ENCODE results near the gene ATF3.

ATF3 gene

DNA sequence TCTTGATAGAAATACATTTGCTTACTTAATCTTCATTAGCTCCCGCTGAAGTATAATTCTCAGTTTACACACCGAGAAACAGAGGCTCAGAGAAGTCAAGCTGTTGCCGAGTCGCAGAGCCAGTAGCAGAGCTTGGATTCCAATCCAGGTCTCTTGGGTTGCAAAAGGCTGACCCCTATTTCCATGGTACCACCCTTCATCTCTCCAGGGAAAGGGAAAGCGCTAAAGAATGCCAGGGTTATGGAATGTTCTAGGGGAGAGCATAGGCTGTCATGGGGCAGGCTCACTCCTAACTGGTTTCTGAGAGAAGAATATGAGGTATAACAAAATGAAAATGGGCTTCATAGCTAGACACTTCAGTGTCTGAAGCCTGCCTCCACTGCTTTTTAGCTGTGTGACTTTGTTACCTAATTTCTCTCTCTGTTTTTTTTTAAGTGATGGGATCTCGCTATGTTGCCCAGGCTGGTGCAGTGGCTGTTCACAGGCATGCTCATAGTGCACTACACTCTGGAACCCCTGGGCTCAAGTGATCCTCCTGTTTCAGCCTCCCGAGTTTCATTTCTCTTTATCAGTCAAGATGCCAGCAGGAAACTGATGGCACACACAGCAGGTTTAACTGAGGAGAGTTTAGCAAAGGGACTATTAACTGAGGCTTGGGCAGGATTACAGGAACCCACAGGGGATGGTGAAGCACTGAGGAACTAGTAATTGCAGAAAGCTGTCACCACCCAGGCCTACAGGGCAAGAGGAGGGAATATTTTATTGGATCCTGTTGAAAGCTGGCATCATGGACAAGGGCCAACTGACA, 25.5 kb upstream of the ATF3 start:
- no peak for TF ChIP-seq IKZF3 (tag by site-specific recombination; IDR thresholded peaks at IDR 0.05)
- TF ChIP-seq, protein P1, sequence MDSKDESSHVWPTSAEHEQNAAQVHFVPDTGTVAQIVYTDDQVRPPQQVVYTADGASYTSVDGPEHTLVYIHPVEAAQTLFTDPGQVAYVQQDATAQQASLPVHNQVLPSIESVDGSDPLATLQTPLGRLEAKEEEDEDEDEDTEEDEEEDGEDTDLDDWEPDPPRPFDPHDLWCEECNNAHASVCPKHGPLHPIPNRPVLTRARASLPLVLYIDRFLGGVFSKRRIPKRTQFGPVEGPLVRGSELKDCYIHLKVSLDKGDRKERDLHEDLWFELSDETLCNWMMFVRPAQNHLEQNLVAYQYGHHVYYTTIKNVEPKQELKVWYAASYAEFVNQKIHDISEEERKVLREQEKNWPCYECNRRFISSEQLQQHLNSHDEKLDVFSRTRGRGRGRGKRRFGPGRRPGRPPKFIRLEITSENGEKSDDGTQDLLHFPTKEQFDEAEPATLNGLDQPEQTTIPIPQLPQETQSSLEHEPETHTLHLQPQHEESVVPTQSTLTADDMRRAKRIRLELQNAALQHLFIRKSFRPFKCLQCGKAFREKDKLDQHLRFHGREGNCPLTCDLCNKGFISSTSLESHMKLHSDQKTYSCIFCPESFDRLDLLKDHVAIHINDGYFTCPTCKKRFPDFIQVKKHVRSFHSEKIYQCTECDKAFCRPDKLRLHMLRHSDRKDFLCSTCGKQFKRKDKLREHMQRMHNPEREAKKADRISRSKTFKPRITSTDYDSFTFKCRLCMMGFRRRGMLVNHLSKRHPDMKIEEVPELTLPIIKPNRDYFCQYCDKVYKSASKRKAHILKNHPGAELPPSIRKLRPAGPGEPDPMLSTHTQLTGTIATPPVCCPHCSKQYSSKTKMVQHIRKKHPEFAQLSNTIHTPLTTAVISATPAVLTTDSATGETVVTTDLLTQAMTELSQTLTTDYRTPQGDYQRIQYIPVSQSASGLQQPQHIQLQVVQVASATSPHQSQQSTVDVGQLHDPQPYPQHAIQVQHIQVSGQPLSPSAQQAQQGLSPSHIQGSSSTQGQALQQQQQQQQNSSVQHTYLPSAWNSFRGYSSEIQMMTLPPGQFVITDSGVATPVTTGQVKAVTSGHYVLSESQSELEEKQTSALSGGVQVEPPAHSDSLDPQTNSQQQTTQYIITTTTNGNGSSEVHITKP (tag by site-specific recombination; IDR thresholded peaks at IDR 0.05): peak; percentile 60
- peak; percentile 92 for TF ChIP-seq ZIC2 (tag by site-specific recombination; IDR thresholded peaks at IDR 0.05)
- Histone ChIP-seq H3K4me1 (ENCODE audit: control insufficient read depth, insufficient read depth, low read length) (peaks cover 5% of the 10 kb centered on the region; the same call in 1 of the 2 replicates), H3K36me3 (ENCODE audit: control insufficient read depth in 2 of 2, insufficient read depth in 1 of 2, low read length in 2 of 2) (no peaks in the 10 kb centered on the region), H3K27ac (ENCODE audit: extremely low read depth, low read depth, low read length) (no peak overlapping the region), H3K4me3 (ENCODE audit: low read depth, low read length) (no peak overlapping the region), H3K9me3 (ENCODE audit: control insufficient read depth, insufficient read depth, low read depth, low read length) (no peaks in the 10 kb centered on the region)
- POLR2A ChIA-PET: interaction anchor here (1.4 to 1.7 kb wide), 2 partner anchors 25 kb away, joined by 4 to 7 read pairs; partner anchors contain the start of gene ATF3
- CTCF ChIA-PET: interaction anchor here (0.6 to 1.6 kb wide), 4 partner anchors 12 to 461 kb away, joined by 3 to 4 read pairs (median 4); no protein-coding TSS in a partner anchor

DNA sequence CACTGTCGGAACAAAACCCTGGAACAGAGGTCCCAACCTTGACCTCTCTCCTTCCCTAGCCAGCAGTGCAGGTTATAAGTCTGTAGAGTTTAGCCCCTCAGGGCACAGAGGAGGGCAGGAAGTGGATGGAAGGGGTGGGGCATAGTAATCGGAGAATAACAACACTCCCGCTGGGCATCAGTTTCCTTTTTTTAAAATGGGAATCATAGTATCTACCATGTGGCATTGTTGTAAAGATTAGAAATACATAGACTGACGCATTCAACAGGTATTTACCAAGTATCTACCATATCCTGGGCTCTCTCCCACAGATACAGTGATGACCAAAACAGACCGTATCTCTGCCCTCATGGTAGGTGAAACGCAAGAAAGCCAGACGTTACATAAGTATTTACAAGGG, 24.9 kb upstream of the ATF3 start:
- Histone ChIP-seq H3K4me3 (ENCODE audit: low read depth, low read length) (no peak overlapping the region), H3K9me3 (ENCODE audit: control insufficient read depth, insufficient read depth, low read depth, low read length) (no peaks in the 10 kb centered on the region), H3K4me1 (ENCODE audit: control insufficient read depth, insufficient read depth, low read length) (peaks cover 5% of the 10 kb centered on the region; the same call in 1 of the 2 replicates), H3K27ac (ENCODE audit: extremely low read depth, low read depth, low read length) (no peak overlapping the region), H3K36me3 (ENCODE audit: control insufficient read depth in 2 of 2, insufficient read depth in 1 of 2, low read length in 2 of 2) (no peaks in the 10 kb centered on the region)
- POLR2A ChIA-PET: interaction anchor here (1.7 kb wide), 1 partner anchor 25 kb away, joined by 7 read pairs; the partner anchor contains the start of gene ATF3
- CTCF ChIA-PET: interaction anchor here (0.6 to 1.6 kb wide), 4 partner anchors 26 to 553 kb away, joined by 3 to 4 read pairs (median 3); no protein-coding TSS in a partner anchor
- TF ChIP-seq SCRT1 (tag by site-specific recombination; IDR thresholded peaks at IDR 0.05; ENCODE audit: borderline replicate concordance): 0 out of 2 replicates have a peak, but pooled peaks have one; percentile 63
- TF ChIP-seq ZNF221 (tag by site-specific recombination; IDR thresholded peaks at IDR 0.05; ENCODE audit: borderline replicate concordance): no peak
- TF ChIP-seq SCRT2 (tag by site-specific recombination; IDR thresholded peaks at IDR 0.05): peak; percentile 89

DNA sequence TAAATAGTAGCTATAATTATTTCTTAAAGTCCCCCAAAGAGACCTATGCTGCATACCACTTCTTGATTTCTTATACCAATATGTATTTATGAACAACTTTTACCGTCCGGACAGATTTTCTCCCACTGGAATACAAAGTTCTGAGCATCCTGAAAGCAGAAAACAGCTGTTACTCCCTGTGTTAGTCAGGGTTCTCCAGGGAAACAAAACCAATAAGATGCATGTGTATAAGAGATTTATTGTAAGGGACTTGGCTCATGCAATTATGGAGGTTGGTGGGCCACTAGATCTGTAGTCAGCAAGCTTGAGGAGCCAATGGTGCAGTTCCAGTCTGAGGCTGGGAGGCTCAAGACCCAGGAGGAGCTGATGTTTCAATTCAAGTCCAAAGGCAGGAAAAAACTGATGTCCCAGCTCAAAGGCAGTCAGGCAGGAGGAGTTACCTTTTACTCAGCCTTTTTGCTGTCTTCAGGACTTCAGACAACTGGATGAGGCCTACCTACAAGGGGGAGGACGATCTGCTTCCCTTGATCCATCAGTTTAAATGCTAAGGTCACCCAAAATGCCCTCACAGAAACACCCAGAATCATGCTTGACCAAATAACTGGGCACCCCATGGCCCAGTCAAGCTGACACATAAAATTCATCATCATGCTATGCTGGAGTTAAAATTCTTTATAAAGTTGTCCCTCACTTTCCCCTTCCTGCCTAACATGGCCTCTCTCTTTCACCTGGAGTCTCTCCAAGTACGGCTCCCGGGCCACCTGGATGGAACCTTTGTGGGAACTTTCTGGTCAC, 24.3 kb upstream of the ATF3 start:
- POLR2A ChIA-PET: interaction anchor here (1.7 kb wide), 1 partner anchor 24 kb away, joined by 7 read pairs; the partner anchor contains the start of gene ATF3
- no peak overlapping the region for H3K4me3 ChIP-seq (ENCODE audit: low read depth, low read length)

DNA sequence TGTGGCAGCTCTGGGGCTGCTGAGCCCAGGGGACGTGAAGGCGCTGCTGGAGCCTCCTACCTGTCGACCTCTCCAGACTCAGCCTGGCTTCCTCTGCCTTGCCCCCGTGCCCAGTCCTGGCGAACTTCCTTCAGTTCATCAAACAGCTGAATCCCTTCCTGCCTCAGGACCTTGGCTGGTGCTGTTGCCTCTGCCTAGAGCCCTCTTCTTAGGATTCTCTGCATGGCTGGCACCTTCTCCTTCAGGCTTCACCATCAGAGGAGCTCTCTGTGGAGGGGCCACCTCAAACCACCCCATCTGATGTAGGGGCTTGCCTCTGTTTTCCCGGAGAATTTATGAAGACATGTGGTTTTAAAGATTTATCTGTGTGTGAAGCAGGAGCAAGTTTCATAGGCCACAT, 23.4 kb upstream of the ATF3 start:
- Histone ChIP-seq H3K4me1 (ENCODE audit: control insufficient read depth, insufficient read depth, low read length) (peaks cover 8% of the 10 kb centered on the region; the same call in 1 of the 2 replicates), H3K9me3 (ENCODE audit: control insufficient read depth, insufficient read depth, low read depth, low read length) (no peaks in the 10 kb centered on the region), H3K4me3 (ENCODE audit: low read depth, low read length) (no peak overlapping the region), H3K36me3 (ENCODE audit: control insufficient read depth in 2 of 2, insufficient read depth in 1 of 2, low read length in 2 of 2) (no peaks in the 10 kb centered on the region), H3K27ac (ENCODE audit: extremely low read depth, low read depth, low read length) (no peak overlapping the region)
- TF ChIP-seq WT1 (tag by site-specific recombination; IDR thresholded peaks at IDR 0.05): no peak
- TF ChIP-seq, protein P2, sequence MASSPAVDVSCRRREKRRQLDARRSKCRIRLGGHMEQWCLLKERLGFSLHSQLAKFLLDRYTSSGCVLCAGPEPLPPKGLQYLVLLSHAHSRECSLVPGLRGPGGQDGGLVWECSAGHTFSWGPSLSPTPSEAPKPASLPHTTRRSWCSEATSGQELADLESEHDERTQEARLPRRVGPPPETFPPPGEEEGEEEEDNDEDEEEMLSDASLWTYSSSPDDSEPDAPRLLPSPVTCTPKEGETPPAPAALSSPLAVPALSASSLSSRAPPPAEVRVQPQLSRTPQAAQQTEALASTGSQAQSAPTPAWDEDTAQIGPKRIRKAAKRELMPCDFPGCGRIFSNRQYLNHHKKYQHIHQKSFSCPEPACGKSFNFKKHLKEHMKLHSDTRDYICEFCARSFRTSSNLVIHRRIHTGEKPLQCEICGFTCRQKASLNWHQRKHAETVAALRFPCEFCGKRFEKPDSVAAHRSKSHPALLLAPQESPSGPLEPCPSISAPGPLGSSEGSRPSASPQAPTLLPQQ (tag by site-specific recombination; IDR thresholded peaks at IDR 0.05): no peak
- peak; percentile 87 for TF ChIP-seq ZNF623 (tag by site-specific recombination; IDR thresholded peaks at IDR 0.05)
- TF ChIP-seq, protein P3, sequence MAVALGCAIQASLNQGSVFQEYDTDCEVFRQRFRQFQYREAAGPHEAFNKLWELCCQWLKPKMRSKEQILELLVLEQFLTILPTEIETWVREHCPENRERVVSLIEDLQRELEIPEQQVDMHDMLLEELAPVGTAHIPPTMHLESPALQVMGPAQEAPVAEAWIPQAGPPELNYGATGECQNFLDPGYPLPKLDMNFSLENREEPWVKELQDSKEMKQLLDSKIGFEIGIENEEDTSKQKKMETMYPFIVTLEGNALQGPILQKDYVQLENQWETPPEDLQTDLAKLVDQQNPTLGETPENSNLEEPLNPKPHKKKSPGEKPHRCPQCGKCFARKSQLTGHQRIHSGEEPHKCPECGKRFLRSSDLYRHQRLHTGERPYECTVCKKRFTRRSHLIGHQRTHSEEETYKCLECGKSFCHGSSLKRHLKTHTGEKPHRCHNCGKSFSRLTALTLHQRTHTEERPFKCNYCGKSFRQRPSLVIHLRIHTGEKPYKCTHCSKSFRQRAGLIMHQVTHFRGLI (tag by site-specific recombination; IDR thresholded peaks at IDR 0.05): no peak
- no peak for TF ChIP-seq MYNN (tag by site-specific recombination; IDR thresholded peaks at IDR 0.05; ENCODE audit: borderline replicate concordance)
- no peak for TF ChIP-seq ZBTB17 (tag by site-specific recombination; IDR thresholded peaks at IDR 0.05)
- no peak for TF ChIP-seq SP2 (tag by site-specific recombination; IDR thresholded peaks at IDR 0.05)
- POLR2A ChIA-PET: no interaction called here
- CTCF ChIA-PET: no interaction called here

More for the DNA sequence above, 24.3 kb upstream of the ATF3 start:
- Histone ChIP-seq H3K36me3 (ENCODE audit: control insufficient read depth in 2 of 2, insufficient read depth in 1 of 2, low read length in 2 of 2) (no peaks in the 10 kb centered on the region), H3K27ac (ENCODE audit: extremely low read depth, low read depth, low read length) (no peak overlapping the region), H3K9me3 (ENCODE audit: control insufficient read depth, insufficient read depth, low read depth, low read length) (no peaks in the 10 kb centered on the region), H3K4me1 (ENCODE audit: control insufficient read depth, insufficient read depth, low read length) (peaks cover 8% of the 10 kb centered on the region; the same call in 1 of the 2 replicates)
- TF ChIP-seq ZNF544 (tag by site-specific recombination; IDR thresholded peaks at IDR 0.05): no peak
- TF ChIP-seq ZNF416 (tag by site-specific recombination; IDR thresholded peaks at IDR 0.05): peak; percentile 92; the same call in 1 of the 2 replicates
- TF ChIP-seq SCRT2 (tag by site-specific recombination; IDR thresholded peaks at IDR 0.05): 0 out of 2 replicates have a peak, but pooled peaks have one; percentile 0
- CTCF ChIA-PET: interaction anchor here (0.6 to 1.6 kb wide), 3 partner anchors 25 to 554 kb away, joined by 3 to 4 read pairs (median 3); no protein-coding TSS in a partner anchor

Measured in HEK293 (cell line).